Gastrocnemius medialis (tissue), 4 donors: ENCODE measurements around the gene ATPAF2. TPM values are rescaled to one million over a fixed set of nuclear protein-coding genes. Genes with fewer than 3 reads are reported as not detected.
A peak's percentile ranks its signal among the peaks of the same experiment; 100 is the strongest.

Source experiments
- ATAC-seq, 2 donors: fragments of 150-250 bp; one replicate each; pipeline ENCODE4 v1.9.1; 2016
- DNase-seq, 2 donors: peaks; one replicate each; pipeline ENCODE4 v3.0.0-alpha.2; 2019
- H3K27ac ChIP-seq, 4 donors: fragments of 200-600 bp; sonication (generic); 1 replicate in 1 of 4; 2 replicates in 3 of 4; pipeline ENCODE4 v1.5.1; 2016 to 2018; ENCODE audit warnings: mild to moderate bottlenecking in 2 of 4, moderate library complexity in 1 of 4
- H3K27me3 ChIP-seq, 3 donors: fragments of 200-600 bp; sonication (generic) in 2 of 3; 1 replicate in 1 of 3; 2 replicates in 2 of 3; pipeline versions ENCODE4 v1.5.1 to v1.6.0; 2016 to 2019; ENCODE audit warnings: mild to moderate bottlenecking in 1 of 3, moderate library complexity in 1 of 3
- H3K36me3 ChIP-seq, 2 donors: fragments of 200-600 bp; sonication (generic) in 1 of 2; one replicate each; pipeline ENCODE4 v1.5.1; 2017 to 2018
- H3K4me1 ChIP-seq, 2 donors: fragments of 200-600 bp; sonication (generic) in 1 of 2; one replicate each; pipeline ENCODE4 v1.5.1; 2016 to 2017; ENCODE audit warnings: mild to moderate bottlenecking in 2 of 2
- H3K4me3 ChIP-seq, 4 donors: fragments of 200-600 bp; sonication (generic) in 3 of 4; 1 replicate in 1 of 4; 2 replicates in 3 of 4; pipeline ENCODE4 v1.5.1; 2016 to 2019; ENCODE audit warnings: mild to moderate bottlenecking in 2 of 4
- H3K9me3 ChIP-seq, 3 donors: fragments of 200-600 bp; sonication (generic) in 2 of 3; 1 replicate in 1 of 3; 2 replicates in 2 of 3; pipeline ENCODE4 v1.5.1; 2016 to 2019
- POLR2A ChIP-seq, 2 donors: fragments of 450-650 bp; IDR thresholded peaks; one replicate each; pipeline ENCODE4 v1.6.1; 2017; ENCODE audit warnings: antibody characterized with exemption in 2 of 2, mild to moderate bottlenecking in 2 of 2, moderate library complexity in 2 of 2
- in situ Hi-C, 4 donors: fragments of 200-750 bp; cut with MboI; loops; one replicate each; pipeline versions ENCODE4 v1.15.0 to v1.8.0; 2017; ENCODE audit warnings: low sequenced_read_pairs in 4 of 4
- intact Hi-C: fragments of 100-400 bp; cut with DNase I; formaldehyde crosslinking; loops from one replicate; pipeline ENCODE4 v1.15.1; 2023; ENCODE audit warnings: low total_unique reads
- total RNA-seq, 4 donors: library from RNA; depleted of rRNA; stranded (reverse); fragments of >200 nt; gene quantifications; one replicate each; pipeline versions ENCODE4 v1.1.0 to v1.2.3, GENCODE V29; 2016
- TF ChIP-seq, protein P1 (sequence below), 5 experiments: fragments of 450-650 bp in 3 of 5; fragments of 200-600 bp in 2 of 5; sonication (generic) in 2 of 5; IDR thresholded peaks in 4 of 5; conservative IDR thresholded peaks in 1 of 5; 1 replicate in 4 of 5; 2 replicates in 1 of 5; pipeline ENCODE4 v1.5.1; 2016 to 2019; ENCODE audit warnings: antibody characterized with exemption in 5 of 5, mild to moderate bottlenecking in 3 of 5, moderate library complexity in 3 of 5

Gene ATPAF2
- total RNA-seq, 4 donors from 2014 or later, result 12.6 to 19.9 (median 16.2) TPM

DNA sequence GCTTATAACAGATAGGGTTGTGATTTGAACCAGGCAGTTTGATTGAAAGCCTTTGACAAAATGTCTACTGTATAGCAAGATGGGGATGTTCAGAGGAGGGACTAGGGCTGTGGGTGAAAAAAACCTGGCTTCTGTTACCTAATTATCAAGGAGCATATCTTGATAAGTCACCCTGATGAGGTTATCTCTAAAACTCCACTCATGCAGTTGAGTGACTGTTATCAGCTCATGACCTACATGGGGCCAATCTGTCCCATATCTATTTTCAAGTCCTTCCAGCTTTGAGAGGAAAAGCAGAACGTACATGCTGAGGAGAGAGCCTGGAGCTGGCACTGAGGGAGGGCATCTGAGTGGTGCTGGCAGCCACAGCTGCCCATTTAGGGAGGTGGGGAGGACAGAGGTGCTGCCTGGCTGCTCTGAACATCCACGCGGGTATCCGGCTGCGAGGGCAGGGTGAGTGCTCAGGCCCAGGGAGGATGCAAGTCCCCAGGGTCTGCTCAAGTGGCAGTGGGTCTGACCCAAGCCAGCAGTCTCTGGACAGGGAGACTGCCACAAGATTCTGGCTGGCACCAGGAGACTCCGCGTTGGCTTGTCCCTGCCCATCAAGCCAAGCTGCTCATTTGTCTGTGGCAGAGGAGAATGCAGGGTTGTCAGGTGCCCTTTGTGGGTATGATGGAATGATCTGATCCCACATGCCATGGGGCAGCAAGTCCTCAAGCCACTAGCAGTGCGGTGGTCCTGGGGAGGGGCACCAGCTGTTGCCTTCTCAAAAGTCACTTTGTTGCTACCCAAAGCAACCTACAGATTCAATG is 29.2 kb downstream of the ATPAF2 start:
- TF ChIP-seq, protein P1, sequence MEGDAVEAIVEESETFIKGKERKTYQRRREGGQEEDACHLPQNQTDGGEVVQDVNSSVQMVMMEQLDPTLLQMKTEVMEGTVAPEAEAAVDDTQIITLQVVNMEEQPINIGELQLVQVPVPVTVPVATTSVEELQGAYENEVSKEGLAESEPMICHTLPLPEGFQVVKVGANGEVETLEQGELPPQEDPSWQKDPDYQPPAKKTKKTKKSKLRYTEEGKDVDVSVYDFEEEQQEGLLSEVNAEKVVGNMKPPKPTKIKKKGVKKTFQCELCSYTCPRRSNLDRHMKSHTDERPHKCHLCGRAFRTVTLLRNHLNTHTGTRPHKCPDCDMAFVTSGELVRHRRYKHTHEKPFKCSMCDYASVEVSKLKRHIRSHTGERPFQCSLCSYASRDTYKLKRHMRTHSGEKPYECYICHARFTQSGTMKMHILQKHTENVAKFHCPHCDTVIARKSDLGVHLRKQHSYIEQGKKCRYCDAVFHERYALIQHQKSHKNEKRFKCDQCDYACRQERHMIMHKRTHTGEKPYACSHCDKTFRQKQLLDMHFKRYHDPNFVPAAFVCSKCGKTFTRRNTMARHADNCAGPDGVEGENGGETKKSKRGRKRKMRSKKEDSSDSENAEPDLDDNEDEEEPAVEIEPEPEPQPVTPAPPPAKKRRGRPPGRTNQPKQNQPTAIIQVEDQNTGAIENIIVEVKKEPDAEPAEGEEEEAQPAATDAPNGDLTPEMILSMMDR (IDR thresholded peaks at IDR 0.05 in 4 of 5, conservative IDR thresholded peaks at IDR 0.05 in 1 of 5), result no peak
- TF ChIP-seq POLR2A (IDR thresholded peaks at IDR 0.05), result no peak
- intact Hi-C loops, result no loop called here
- ATAC-seq, result no peak

DNA sequence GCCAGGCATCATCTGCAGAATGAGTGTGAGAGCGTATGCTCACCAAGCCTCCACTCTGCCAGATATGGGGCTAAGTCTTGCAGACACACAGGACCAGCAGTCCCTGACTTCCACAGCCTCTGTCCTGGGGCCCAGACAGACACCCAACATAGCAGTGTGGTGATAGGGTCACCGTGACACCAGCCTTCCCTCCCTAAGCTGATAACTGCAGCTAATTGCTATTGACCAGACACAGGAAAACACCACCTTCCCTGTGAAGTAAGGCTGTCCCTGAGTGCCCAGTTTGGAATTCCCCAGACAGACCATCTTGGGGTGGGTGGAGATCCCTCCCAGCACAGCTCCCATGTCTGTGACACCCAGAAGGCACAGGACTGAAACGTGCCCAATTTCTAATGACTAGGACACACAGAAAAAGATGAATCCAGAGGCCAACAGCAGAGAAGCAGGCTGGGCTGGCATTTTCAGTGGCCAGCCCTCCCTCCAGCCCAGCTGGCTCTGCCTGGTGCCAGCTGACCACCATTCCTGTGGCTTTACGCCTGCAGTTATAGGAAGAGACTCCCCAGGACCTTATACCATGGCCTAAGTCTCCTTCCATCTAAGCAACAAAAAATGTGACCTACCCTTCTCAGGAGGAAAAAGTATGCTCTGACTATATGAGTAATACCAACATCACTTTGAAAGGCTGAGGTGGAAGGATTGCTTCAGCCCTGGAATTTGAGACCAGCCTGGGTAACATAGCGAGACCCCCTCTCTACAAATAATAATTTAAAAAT is 30.3 kb downstream of the ATPAF2 start:
- Histone ChIP-seq H3K9me3 (no peaks in the 10 kb centered on the region), H3K4me3 (no peak overlapping the region), H3K27me3 (no peaks in the 10 kb centered on the region), H3K4me1 (peaks cover 6 to 7% of the 10 kb centered on the region in 2 donors), H3K36me3 (peaks cover 0 to 6% of the 10 kb centered on the region in 2 donors), H3K27ac (no peak overlapping the region)
- no peak for DNase-seq
- in situ Hi-C loops, result no loop called here
- TF ChIP-seq, protein P1 (IDR thresholded peaks at IDR 0.05 in 4 of 5, conservative IDR thresholded peaks at IDR 0.05 in 1 of 5), result no peak
- no peak for TF ChIP-seq POLR2A (IDR thresholded peaks at IDR 0.05)
- intact Hi-C loops, result no loop called here
- no peak for ATAC-seq

More for the DNA sequence above, 29.2 kb downstream of the ATPAF2 start:
- in situ Hi-C loops, result no loop called here
- Histone ChIP-seq H3K27ac (no peak overlapping the region), H3K36me3 (peaks cover 0 to 6% of the 10 kb centered on the region in 2 donors), H3K4me1 (peaks cover 6 to 7% of the 10 kb centered on the region in 2 donors), H3K9me3 (no peaks in the 10 kb centered on the region), H3K4me3 (no peak overlapping the region), H3K27me3 (no peaks in the 10 kb centered on the region)
- no peak for DNase-seq

DNA sequence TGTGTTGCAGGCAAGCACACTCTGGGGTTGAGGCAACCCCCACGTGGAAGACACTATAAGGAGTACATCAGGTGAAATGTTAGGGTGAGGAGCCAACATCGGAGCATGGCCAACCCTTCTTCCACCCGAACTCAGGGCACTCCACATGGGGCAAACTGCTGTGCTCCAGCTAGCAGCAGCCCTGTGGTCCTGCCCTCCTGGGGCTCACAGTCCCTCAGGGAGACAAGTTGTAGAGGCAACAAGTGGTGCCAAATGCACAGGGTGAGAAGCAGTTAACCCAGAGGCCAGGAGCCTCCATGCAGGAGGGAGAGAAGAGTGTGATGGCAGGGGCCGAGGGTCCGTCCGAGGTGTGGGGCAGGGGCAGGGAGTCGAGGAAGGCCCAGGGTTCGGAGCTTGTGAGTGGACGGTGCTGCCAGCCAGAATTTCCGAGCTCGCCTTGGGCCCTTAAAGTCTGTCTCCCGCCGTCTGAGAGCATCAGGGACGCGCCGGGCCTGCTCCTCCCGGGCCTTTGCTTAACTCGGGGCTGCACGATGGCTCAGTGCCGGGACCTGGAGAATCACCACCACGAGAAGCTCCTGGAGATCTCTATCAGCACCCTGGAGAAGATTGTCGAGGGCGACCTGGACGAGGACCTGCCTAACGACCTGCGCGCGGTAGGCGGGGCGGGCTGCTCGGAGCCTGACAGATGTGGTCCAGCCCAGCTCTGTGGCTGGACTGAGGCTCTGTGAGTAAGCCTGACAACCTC is 32.3 kb downstream of the ATPAF2 start:
- no peaks in the 10 kb centered on the region for H3K9me3 ChIP-seq
- DNase-seq (no peak), ATAC-seq (no peak)
- H3K4me3 ChIP-seq, result no peak overlapping the region
- H3K27me3 ChIP-seq, result no peaks in the 10 kb centered on the region
- intact Hi-C loops (no loop called here), in situ Hi-C loops (no loop called here)
- peaks cover 6 to 7% of the 10 kb centered on the region in 2 donors for H3K4me1 ChIP-seq
- TF ChIP-seq, protein P1 (IDR thresholded peaks at IDR 0.05 in 4 of 5, conservative IDR thresholded peaks at IDR 0.05 in 1 of 5), result no peak
- TF ChIP-seq POLR2A (IDR thresholded peaks at IDR 0.05), result no peak
- peaks cover 0 to 3% of the 10 kb centered on the region in 2 donors for H3K36me3 ChIP-seq
- no peak overlapping the region for H3K27ac ChIP-seq

DNA sequence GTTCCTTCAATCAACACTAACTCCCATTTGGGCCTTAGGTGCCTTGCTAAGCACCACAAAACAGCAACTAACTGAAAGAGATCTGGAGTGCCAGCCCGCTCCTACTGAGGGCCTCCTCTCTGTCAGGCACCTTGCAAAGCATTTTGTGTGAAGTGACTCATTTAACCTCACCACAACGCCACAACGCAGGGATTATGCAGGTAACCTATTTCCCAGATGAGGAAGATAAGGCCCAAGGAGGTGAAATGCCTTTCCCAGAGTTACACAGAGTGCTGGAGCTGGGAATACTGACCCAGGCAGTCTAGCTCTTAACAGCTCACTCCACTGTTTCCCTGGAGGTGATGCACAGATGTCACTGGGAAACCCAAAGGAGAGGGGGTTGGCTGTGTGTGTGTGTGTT is 33.5 kb downstream of the ATPAF2 start:
- ATAC-seq, result peak in 1 of 2 donors; percentile 22
- H3K4me3 ChIP-seq, result no peak overlapping the region
- H3K27me3 ChIP-seq, result no peaks in the 10 kb centered on the region
- no peaks in the 10 kb centered on the region for H3K36me3 ChIP-seq
- H3K9me3 ChIP-seq, result no peaks in the 10 kb centered on the region
- no peak for TF ChIP-seq POLR2A (IDR thresholded peaks at IDR 0.05)
- TF ChIP-seq, protein P1 (IDR thresholded peaks at IDR 0.05 in 4 of 5, conservative IDR thresholded peaks at IDR 0.05 in 1 of 5), result no peak
- H3K27ac ChIP-seq, result peak overlapping the region; percentile 59 to 73 (median 66)
- peaks cover 6 to 7% of the 10 kb centered on the region in 2 donors for H3K4me1 ChIP-seq
- intact Hi-C loops, result no loop called here
- in situ Hi-C loops, result no loop called here
- DNase-seq, result no peak
